IMR-90 (cell line): ENCODE results near the gene SORCS1. TPM values are rescaled to one million over a fixed set of nuclear protein-coding genes. Genes with fewer than 3 reads are reported as not detected.

Source experiments
- ATAC-seq: fragments of 200-7000 bp; cut with Tn5 transposase; 2 replicates; pipeline ENCODE4 v1.9.1; 2020; ENCODE audit warnings: low read depth, mild to moderate bottlenecking, moderate library complexity
- BruUV-seq: library from RNA; stranded (reverse); fragments of 400-500 nt; replicated peaks from 2 replicates; lab custom pipeline; 2021; lab: Mats Ljungman, UMichigan
- CTCF ChIA-PET: fragments of 300-600 bp; formaldehyde crosslinking; extraction: SDS; loops from one replicate; lab custom pipeline; 2021; ENCODE audit warnings: antibody characterized with exemption; lab: Yijun Ruan, JAX
- POLR2A ChIA-PET: fragments of 300-600 bp; sonication (Branson Sonifier 250); formaldehyde crosslinking; loops from one replicate; lab custom pipeline; 2022; ENCODE audit warnings: antibody characterized with exemption; ENCODE audit not compliant: unreplicated experiment; lab: Charles Lee
- DNase-seq: peaks from one replicate; pipeline ENCODE4 v3.0.0; 2013
- H2AFZ ChIP-seq: replicated peaks from 2 replicates; pipeline ENCODE3; 2013; ENCODE audit warnings: low read length, mild to moderate bottlenecking; ENCODE audit not compliant: poor library complexity
- H2AK5ac ChIP-seq: 2 replicates; pipeline ENCODE4 v1.6.1; 2013; ENCODE audit warnings: low read depth, low read length, inconsistent platforms
- H2AK9ac ChIP-seq: replicated peaks from 2 replicates; pipeline ENCODE3; 2013; ENCODE audit warnings: mild to moderate bottlenecking, low read depth, low read length, moderate library complexity; ENCODE audit not compliant: poor library complexity
- H2BK120ac ChIP-seq: 2 replicates; pipeline ENCODE4 v1.6.1; 2013; ENCODE audit warnings: low read depth, low read length, inconsistent platforms
- H2BK15ac ChIP-seq: 3 replicates; pipeline ENCODE4 v1.6.1; 2013; ENCODE audit warnings: low read depth, low read length, inconsistent platforms
- H2BK20ac ChIP-seq: 2 replicates; pipeline ENCODE4 v1.6.1; 2013; ENCODE audit warnings: low read depth, mild to moderate bottlenecking, inconsistent platforms, low read length, moderate library complexity
- H2BK5ac ChIP-seq: 2 replicates; pipeline ENCODE4 v1.6.1; 2013; ENCODE audit warnings: mild to moderate bottlenecking, low read depth, low read length, inconsistent platforms; ENCODE audit not compliant: poor library complexity, severe bottlenecking
- H3K14ac ChIP-seq: replicated peaks from 2 replicates; pipeline ENCODE4 v1.6.1; 2013; ENCODE audit warnings: low read depth, low read length, inconsistent platforms
- H3K18ac ChIP-seq: 2 replicates; pipeline ENCODE4 v1.6.1; 2013; ENCODE audit warnings: low read depth, low read length, control low read depth
- H3K23ac ChIP-seq: 2 replicates; pipeline ENCODE4 v1.6.1; 2013; ENCODE audit warnings: low read depth, low read length, inconsistent platforms
- H3K27ac ChIP-seq: 2 replicates; pipeline ENCODE4 v1.5.1; 2013; ENCODE audit warnings: mild to moderate bottlenecking, control low read depth, low read length; ENCODE audit not compliant: insufficient read depth
- H3K27me3 ChIP-seq: 2 replicates; pipeline ENCODE4 v1.6.1; 2013; ENCODE audit warnings: low read length; ENCODE audit not compliant: control insufficient read depth, insufficient read depth
- H3K36me3 ChIP-seq: 2 replicates; pipeline ENCODE4 v1.6.1; 2013; ENCODE audit warnings: low read length, mixed read lengths; ENCODE audit not compliant: control insufficient read depth, insufficient read depth
- H3K4ac ChIP-seq: 2 replicates; pipeline ENCODE4 v1.6.1; 2013; ENCODE audit warnings: low read depth, low read length, inconsistent platforms
- H3K4me1 ChIP-seq: 2 replicates; pipeline ENCODE4 v1.6.1; 2013; ENCODE audit warnings: low read length, mixed read lengths; ENCODE audit not compliant: control insufficient read depth, insufficient read depth
- H3K4me2 ChIP-seq: 2 replicates; pipeline ENCODE4 v1.6.1; 2013; ENCODE audit warnings: low read depth, mild to moderate bottlenecking, control low read depth, low read length, moderate library complexity
- H3K4me3 ChIP-seq: 2 replicates; pipeline ENCODE4 v1.5.1; 2013; ENCODE audit warnings: low read depth, mild to moderate bottlenecking, control low read depth, low read length, moderate library complexity; ENCODE audit not compliant: insufficient read depth
- H3K56ac ChIP-seq: 2 replicates; pipeline ENCODE4 v1.6.1; 2013; ENCODE audit warnings: low read length, inconsistent platforms; ENCODE audit not compliant: insufficient read depth; ENCODE audit errors: extremely low read depth
- H3K79me1 ChIP-seq, 2 experiments: 2 replicates each; pipeline ENCODE4 v1.6.1; 2013; ENCODE audit warnings: low read length in 2 of 2, inconsistent platforms in 1 of 2, low read depth in 1 of 2
- H3K9ac ChIP-seq: 2 replicates; pipeline ENCODE4 v1.6.1; 2013; ENCODE audit warnings: low read depth, low read length, control low read depth
- H3K9me1 ChIP-seq: 2 replicates; pipeline ENCODE4 v1.6.1; 2013; ENCODE audit warnings: low read length, inconsistent platforms; ENCODE audit not compliant: insufficient read depth
- H3K9me3 ChIP-seq: 2 replicates; pipeline ENCODE4 v1.6.1; 2013; ENCODE audit warnings: low read length; ENCODE audit not compliant: control insufficient read depth, insufficient read depth
- H4K20me1 ChIP-seq: 2 replicates; pipeline ENCODE4 v1.6.1; 2013; ENCODE audit warnings: low read length, inconsistent platforms; ENCODE audit not compliant: insufficient read depth
- H4K5ac ChIP-seq: 2 replicates; pipeline ENCODE4 v1.6.1; 2013; ENCODE audit warnings: mild to moderate bottlenecking, low read depth, low read length, control low read depth
- H4K8ac ChIP-seq, 2 experiments: 2 replicates each; pipeline ENCODE4 v1.6.1; 2013; ENCODE audit warnings: low read depth in 2 of 2, low read length in 2 of 2, control low read depth in 1 of 2, inconsistent platforms in 1 of 2
- H4K91ac ChIP-seq: 2 replicates; pipeline ENCODE4 v1.6.1; 2013; ENCODE audit warnings: low read depth, low read length, inconsistent platforms; ENCODE audit not compliant: insufficient read depth
- BHLHE40 ChIP-seq: fragments of 150-350 bp; IDR thresholded peaks from 2 replicates; pipeline ENCODE4 v1.6.1; 2016; ENCODE audit warnings: mild to moderate bottlenecking, low read depth, low read length
- CEBPB ChIP-seq: IDR thresholded peaks from 2 replicates; pipeline ENCODE4 v1.6.1; 2012; ENCODE audit warnings: low read depth, low read length, improper control_type of control experiment
- CHD1 ChIP-seq: IDR thresholded peaks from 2 replicates; pipeline ENCODE4 v1.6.1; 2012; ENCODE audit warnings: low read depth, low read length, improper control_type of control experiment
- CTCF ChIP-seq: conservative IDR thresholded peaks from 2 replicates; pipeline ENCODE4 v1.5.1; 2012; ENCODE audit warnings: mild to moderate bottlenecking, low read depth, low read length, improper control_type of control experiment
- ELK1 ChIP-seq: fragments of 150-350 bp; IDR thresholded peaks from 2 replicates; pipeline ENCODE4 v1.6.1; 2016; ENCODE audit warnings: low read depth, mild to moderate bottlenecking, low read length, moderate library complexity, borderline replicate concordance
- FOS ChIP-seq: fragments of 150-350 bp; IDR thresholded peaks from 2 replicates; pipeline ENCODE4 v1.6.1; 2016; ENCODE audit warnings: low read depth, low read length
- MAFK ChIP-seq: IDR thresholded peaks from 2 replicates; pipeline ENCODE4 v1.6.1; 2012; ENCODE audit warnings: low read depth, low read length, improper control_type of control experiment
- MAZ ChIP-seq: IDR thresholded peaks from 2 replicates; pipeline ENCODE4 v1.6.1; 2012; ENCODE audit warnings: low read depth, mild to moderate bottlenecking, low read length, improper control_type of control experiment, moderate library complexity, borderline replicate concordance
- MXI1 ChIP-seq: IDR thresholded peaks from 2 replicates; pipeline ENCODE4 v1.6.1; 2012; ENCODE audit warnings: low read depth, mild to moderate bottlenecking, low read length, moderate library complexity, borderline replicate concordance
- NFE2L2 ChIP-seq: fragments of 150-350 bp; IDR thresholded peaks from 2 replicates; pipeline ENCODE4 v1.6.1; 2016; ENCODE audit warnings: low read depth, mild to moderate bottlenecking, low read length
- POLR2A ChIP-seq: IDR thresholded peaks from 2 replicates; pipeline ENCODE4 v1.6.1; 2012; ENCODE audit warnings: mild to moderate bottlenecking, low read depth, low read length
- RAD21 ChIP-seq: IDR thresholded peaks from 2 replicates; pipeline ENCODE4 v1.6.1; 2012; ENCODE audit warnings: low read length, improper control_type of control experiment
- RCOR1 ChIP-seq: IDR thresholded peaks from 2 replicates; pipeline ENCODE4 v1.6.1; 2012; ENCODE audit warnings: mild to moderate bottlenecking, low read length, improper control_type of control experiment; ENCODE audit not compliant: insufficient replicate concordance
- RFX5 ChIP-seq: IDR thresholded peaks from 2 replicates; pipeline ENCODE4 v1.8.0; 2012; ENCODE audit warnings: low read depth, mild to moderate bottlenecking, low read length, moderate library complexity
- SMC3 ChIP-seq: fragments of 150-350 bp; IDR thresholded peaks from 2 replicates; pipeline ENCODE4 v1.6.1; 2016; ENCODE audit warnings: low read depth, mild to moderate bottlenecking, antibody characterized with exemption, low read length, moderate library complexity
- USF2 ChIP-seq: fragments of 150-350 bp; IDR thresholded peaks from 2 replicates; pipeline ENCODE4 v1.6.1; 2017; ENCODE audit warnings: mild to moderate bottlenecking, antibody characterized with exemption, low read length, low read depth
- WGBS, 2 experiments: methylation state at CpG; one replicate each; pipeline versions ENCODE4 v1.1.5 to v1.1.7; 2013; ENCODE audit warnings: missing lambda C conversion rate in 2 of 2; ENCODE audit not compliant: insufficient read length in 1 of 2; ENCODE audit errors: extremely low coverage in 2 of 2; 5-methylcytosine and 5-hydroxymethylcytosine counted together
- dilution Hi-C: fragments of 300-500 bp; cut with HindIII; formaldehyde crosslinking; loops from one replicate; pipeline ENCODE4 v1.14.3; 2018; ENCODE audit warnings: low sequenced_read_pairs; ENCODE audit not compliant: unreplicated experiment
- in situ Hi-C: fragments of 300-500 bp; cut with MboI; formaldehyde crosslinking; loops from 3 replicates; pipeline ENCODE4 v1.14.3; 2019; ENCODE audit warnings: low sequenced_read_pairs, inconsistent platforms, mixed read lengths
- intact Hi-C: fragments of 100-400 bp; cut with micrococcal nuclease; formaldehyde crosslinking; loops from 2 replicates; pipeline ENCODE4 v1.10.0; 2022
- polyA plus RNA-seq, 3 experiments: library from polyadenylated mRNA; depleted of rRNA; stranded (reverse); fragments of >200 nt; gene quantifications; 2 replicates each; pipeline ENCODE4 v1.2.3, GENCODE V29; 2012; ENCODE audit warnings: low replicate concordance in 1 of 3
- total RNA-seq: library from RNA; depleted of rRNA; stranded (reverse); fragments of >200 nt; gene quantifications from 2 replicates; pipeline ENCODE4 v1.2.3, GENCODE V29; 2012

Gene SORCS1
- total and polyA plus RNA-seq, 2 of the 4 experiments (the other 2 are of a cell fraction) = under 0.01 TPM; not detected in 1

GRCh38 chr10:106815427-106816043 lies 349.0 kb downstream of the SORCS1 start:
- TF ChIP-seq POLR2A = no peak
- TF ChIP-seq MXI1 = no peak
- no peak for TF ChIP-seq RFX5
- TF ChIP-seq RCOR1 = no peak
- TF ChIP-seq USF2 = no peak
- TF ChIP-seq CEBPB = no peak
- no peak for TF ChIP-seq NFE2L2
- no peak for TF ChIP-seq RAD21
- no peak for TF ChIP-seq MAZ
- TF ChIP-seq ELK1 = no peak
- TF ChIP-seq MAFK = no peak
- TF ChIP-seq BHLHE40 = no peak
- no peak for TF ChIP-seq SMC3
- no peak for TF ChIP-seq FOS
- no peak for TF ChIP-seq CHD1
- TF ChIP-seq CTCF = no peak
- CTCF ChIA-PET = no interaction called here
- Histone ChIP-seq H3K9ac (no peak overlapping the region), H4K8ac (no peak overlapping the region), H3K79me1 (no peaks in the 10 kb centered on the region), H3K4ac (no peak overlapping the region), H3K9me1 (no peaks in the 10 kb centered on the region), H3K4me1 (no peaks in the 10 kb centered on the region), H4K5ac (no peak overlapping the region), H3K36me3 (no peaks in the 10 kb centered on the region), H2BK5ac (no peak overlapping the region), H3K9me3 (peaks cover 7% of the 10 kb centered on the region), H2BK120ac (no peak overlapping the region), H3K4me3 (no peak overlapping the region), H3K56ac (no peak overlapping the region), H2AFZ (no peak overlapping the region), H3K18ac (no peak overlapping the region), H3K4me2 (no peak overlapping the region), H3K27ac (no peak overlapping the region), H4K20me1 (no peaks in the 10 kb centered on the region), H2BK20ac (no peak overlapping the region), H2BK15ac (no peak overlapping the region), H2AK5ac (no peak overlapping the region), H4K91ac (no peak overlapping the region), H2AK9ac (no peak overlapping the region), H3K27me3 (no peaks in the 10 kb centered on the region), H3K23ac (no peak overlapping the region), H3K14ac (no peak overlapping the region)
- dilution Hi-C loops (no loop called here), in situ Hi-C loops (no loop called here), intact Hi-C loops (no loop called here)
- POLR2A ChIA-PET = no interaction called here
- ATAC-seq = no peak
- no peak for DNase-seq
- WGBS, 2 experiments = no CpG with 5 or more reads among the region's 3 CpGs
- BruUV-seq = no TSS peak
